ENCODE results near the gene CLTRN.
"Not testable (repeated sequence)": the region's sequence is repeated elsewhere in the genome, so short reads cannot be mapped to it uniquely, and the experiment has no call there.

Gene CLTRN

DNA sequence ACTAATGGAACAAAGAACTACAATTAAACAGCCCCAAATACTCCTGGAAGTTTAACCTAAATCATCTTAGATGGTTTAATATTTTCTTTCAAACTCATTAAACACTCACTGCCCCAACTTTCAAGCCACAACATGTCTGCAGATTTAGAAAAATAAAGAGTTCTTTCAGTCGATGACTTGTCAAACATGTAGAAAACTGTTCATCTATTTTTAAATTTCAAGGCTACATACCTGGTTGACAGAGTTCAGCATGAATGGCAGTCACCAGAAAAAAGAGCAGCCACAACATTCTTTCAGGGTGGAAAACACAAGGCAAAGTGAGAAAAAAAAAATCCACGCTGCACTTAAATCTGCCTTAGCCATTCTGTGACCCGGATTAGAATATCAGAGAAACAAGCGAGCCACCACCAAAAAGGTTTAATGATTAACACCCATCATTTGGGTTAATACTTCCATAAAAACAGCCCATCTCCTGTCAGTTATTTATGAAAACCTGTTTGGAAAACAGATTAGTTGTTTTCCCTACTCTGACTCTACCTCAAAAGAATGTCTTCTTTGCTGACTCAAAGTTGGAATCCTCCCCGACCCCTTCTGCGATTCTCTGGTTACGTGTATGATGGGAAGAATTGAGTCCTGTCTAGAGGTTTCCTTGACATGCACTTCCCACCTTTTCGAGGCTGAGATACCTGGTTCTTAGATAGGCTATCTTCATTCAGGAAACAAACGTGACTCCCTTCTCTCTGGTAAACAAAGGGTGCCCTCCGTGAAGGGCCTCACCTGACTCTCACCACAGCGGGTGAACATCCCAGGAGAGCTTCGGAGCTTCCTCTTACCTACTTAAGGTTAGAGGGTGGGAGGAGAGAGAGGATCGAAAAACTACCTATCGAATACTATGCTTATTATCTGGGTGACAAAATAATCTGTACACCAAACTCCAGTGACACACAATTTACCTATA, at the start of gene CLTRN:
TSS of gene CLTRN (minus strand) at position 319 of the 958 bp plus-strand sequence. CDS start at position 289, 30 bp downstream.
- DNase-seq: no peak

DNA sequence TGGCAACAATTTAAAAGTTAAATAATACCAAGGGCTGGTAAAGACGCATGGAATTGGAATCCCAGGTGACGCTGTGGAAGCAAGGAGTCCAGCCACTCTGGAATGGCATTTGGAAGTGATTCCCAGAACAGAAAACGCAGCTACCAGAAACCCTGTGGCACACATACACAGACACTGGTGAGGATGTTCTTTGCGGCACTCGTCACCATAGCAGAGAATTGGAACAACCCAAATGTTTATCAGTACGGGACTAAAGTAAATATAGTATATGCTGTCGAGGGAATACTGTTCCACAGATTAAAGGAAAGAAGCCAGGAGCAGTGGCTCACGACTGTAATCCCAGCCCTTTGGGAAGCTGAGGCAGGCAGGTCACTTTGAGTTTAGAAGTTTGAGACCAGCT, 39.7 kb upstream of the CLTRN start:
- not testable (repeated sequence) for DNase-seq

- not testable (repeated sequence) for DNase-seq
These were observed 39.2 kb upstream of the CLTRN start for GRCh38 chrX:15703809-15704208.

GRCh38 chrX:15702488-15703371, 38.1 kb upstream of the CLTRN start:
- no peak for DNase-seq

GRCh38 chrX:15696516-15696915, 31.9 kb upstream of the CLTRN start:
- no peak for DNase-seq

DNA sequence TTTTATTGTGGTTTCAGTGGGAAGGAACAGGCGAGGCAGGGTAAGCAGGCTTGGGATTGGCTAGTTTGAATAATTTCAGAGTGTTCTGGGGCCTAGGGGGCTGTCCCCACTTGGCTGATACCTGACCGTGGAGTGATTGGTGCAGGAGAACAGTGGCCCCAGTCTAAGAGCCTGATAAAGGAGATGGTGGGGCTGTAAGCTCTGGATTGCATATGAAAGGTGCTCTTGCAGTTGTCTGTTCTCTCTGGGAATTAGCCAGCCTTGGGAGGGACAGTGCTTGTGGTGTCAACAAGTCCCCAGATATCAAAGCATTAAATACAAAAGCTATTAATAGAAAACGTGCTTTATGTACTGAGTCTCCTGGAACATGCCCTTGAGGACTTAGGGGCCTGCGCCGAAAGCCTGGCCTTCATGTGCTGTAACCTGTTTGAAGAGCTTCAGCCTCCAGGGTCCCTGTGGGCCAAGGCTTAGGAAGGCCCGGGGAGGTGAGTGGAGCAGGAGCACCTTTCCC, 30.4 kb upstream of the CLTRN start:
- no peak for DNase-seq

DNA sequence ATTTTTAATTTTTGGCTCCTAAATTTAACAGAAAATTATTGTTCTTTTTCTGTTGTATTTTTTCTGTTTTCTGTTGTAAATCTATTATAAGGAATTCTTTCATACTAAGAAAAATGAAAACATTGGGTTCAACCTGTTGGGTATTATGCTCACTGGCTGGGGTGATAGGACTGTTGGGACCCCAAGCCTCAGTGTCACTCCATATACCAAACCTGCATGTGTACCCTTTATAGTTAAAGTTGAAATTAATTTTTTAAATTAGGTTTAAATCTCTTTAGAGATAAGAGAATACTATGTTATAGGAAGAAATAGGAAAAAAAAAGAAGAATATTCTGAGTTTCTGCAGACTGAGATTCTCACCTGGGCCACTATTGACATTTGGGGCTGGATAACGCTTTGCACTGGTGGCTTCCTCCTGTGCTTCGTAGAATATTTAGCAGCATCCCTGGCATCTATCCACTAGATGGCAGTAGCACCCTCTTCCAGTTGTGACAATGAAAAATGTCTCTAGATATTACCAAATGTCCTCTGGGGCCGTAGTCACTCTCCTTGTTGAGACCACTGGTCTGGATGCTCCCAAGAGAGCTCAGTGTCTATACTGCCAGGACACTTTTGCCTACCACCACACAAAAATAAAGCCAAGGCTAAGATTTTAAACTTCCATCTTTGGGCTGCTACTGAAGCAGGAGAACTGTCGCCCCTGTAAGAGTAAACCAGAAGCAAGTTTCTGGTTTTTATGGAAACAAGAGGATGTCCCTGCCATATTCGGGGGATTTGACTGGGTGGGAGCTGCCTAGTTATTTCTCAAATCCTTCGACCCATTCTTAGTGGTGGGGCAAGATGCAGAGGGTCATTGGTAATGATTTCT, 22.4 kb upstream of the CLTRN start:
- DNase-seq: peak; percentile 46

GRCh38 chrX:15683193-15683592, 18.6 kb upstream of the CLTRN start:
- DNase-seq: no peak

DNA sequence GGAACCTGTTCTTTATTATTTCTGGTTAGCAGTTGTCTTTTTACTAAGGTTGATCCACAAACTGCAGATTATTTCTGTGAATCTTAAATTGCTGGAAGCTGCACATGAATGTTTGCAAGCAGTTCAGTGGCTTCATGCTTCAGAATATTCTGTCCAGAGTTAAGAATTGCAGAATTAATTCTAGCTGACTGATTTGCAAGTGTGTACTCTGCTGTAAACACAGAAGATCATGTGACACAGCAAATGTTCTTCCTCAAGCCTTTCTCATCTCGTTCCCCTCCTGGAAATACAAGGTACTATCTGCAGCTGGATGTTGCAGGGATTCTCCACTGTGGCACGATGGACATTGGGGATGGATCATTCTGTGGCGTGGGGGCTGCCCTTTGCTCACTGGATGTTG, 16.8 kb upstream of the CLTRN start:
- DNase-seq: no peak

DNA sequence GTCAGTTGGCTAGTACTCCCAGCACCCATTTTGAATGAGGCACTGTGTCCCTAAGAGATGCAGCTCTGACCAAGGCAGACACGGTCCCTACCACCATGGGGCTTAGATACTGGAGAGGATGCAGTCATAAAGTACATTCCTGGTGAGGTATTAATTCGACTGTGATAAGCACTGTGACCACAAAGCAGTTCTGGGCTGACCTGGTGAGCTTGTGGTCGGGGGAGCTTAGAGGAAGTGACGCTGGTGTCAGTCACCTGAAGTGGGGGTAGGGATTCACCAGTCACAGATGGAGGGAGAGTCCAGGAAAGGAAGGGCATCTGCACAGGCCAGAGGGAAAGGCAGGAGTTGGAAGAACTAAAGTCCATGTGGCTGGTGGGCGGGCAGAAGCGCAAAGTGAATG, 15.8 kb upstream of the CLTRN start:
- no peak for DNase-seq

DNA sequence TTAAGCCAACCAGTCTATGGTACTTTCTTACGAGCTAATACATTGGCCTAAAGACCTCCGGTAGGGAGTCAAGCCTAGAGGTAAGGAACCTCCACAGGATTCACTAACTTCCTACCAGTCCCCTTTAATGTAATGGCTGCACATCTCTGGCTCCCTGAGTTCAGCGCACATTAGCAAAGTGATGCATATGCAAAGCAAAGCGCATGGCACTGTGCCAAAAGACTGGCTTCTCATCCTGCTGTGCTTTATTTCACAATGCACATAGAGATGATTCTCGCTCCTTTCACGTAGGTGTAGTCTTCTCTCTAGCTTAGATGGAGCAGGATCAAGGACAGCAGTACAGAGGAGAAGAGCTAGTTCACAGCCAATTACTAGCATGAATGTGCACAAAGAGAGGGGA, 14.6 kb upstream of the CLTRN start:
- no peak for DNase-seq

DNA sequence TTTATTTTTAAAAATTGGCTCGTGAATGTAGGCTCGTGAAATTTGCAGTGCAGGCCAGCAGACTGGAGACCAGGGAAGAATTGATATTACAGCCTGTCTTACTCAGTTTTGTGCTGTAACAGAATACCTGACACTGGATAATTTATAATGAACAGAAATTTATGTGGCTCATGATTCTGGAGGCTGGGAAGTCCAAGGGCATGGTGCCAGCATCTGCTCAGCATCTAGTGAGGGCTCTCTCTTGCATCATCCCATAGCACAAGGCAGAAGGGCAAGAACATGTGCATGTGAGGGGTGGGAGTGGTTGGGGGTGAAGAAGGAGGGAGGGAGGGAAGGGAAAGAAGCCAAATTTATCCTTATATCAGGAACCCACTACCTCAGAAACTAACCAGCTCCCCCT, 13.7 kb upstream of the CLTRN start:
- no peak for DNase-seq

DNA sequence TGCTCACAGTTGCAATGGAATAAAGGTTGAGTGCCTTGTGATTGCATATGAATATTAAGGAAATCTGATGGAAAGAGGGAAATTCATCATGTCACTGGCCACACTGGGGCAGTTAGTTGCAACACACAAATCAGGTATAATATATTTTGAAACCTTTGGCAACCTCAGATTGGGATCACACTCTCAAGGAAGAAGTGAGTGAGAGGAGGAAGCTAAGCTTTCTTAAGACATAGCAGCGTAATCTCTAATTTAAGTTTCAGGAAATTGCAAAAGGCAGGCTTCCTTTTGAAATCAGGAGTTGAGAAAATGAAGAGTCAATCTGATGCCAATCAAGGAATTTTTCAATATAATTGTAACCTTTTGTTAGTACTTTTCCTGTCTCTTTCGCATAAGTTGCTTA, 12.3 kb upstream of the CLTRN start:
- DNase-seq: no peak

DNA sequence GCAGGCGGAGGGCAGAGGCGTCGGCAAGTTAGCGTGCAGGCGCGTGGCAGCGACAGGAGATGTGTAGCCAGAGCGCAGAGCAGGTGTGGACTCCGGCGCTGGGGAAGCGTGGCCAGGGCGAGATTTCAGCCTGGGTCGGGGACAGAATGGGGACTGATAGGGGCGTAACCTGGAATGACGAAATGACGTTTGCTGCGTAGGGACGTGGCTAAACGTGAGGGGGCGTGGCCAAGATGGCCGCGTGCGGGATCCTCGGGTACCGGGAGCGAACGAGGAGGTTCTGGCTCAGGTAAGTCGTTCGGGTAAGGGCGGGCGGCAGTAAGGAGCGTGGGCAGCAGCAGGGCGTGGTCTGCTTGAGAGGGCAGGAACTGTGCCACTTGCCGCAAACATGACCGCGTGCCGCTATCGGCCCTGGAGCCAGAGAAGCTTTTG, 10.9 kb upstream of the CLTRN start:
- peak; percentile 71 for DNase-seq

DNA sequence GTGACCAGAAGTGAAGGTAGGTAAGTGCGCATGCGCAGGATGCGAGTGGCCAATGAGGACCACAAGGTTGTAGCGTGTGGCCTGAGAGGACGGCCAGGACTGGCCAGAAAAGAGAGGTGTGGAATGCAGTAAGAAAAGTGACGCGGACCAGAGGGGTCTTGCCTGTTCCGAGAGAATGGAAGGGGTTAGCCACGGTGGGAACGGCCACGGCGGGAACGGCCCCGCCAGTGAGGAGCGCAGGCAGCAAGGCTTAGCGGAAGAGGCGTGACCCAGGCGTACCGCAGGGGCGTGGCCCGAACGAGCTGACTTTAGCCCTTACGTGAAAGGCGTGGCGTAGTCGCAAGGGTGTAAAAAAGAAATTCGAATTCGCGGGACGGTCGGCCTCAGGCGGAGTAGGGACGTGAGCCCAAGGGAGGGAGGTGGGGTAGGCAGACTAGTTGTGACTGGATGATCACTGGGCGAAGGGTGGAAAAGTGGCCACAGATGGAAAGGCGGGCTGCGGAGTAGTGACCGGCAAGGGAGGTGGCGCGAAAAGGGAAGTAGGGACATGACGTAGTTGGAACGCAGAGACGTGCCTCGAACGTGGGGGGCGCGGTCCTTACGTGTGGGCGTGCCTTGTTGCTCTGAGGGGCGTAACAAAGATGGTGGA, 10.4 kb upstream of the CLTRN start:
- peak; percentile 84 for DNase-seq

DNA sequence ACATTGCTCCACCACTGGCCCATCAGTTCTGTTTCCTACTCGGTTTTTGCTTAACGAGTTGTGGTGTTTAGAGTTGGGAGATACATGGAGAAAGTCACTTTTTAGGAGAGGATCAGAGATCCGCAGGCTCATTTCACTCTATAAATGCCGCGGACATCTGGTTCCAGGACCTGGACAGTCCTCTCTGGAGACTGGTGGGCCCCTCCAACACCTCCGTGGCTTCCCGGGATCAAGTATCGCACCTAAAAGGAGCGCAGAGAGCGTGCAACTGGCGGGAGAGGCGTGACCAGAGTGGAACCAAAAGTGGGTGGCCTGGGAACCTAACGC, 9.9 kb upstream of the CLTRN start:
- no peak for DNase-seq

DNA sequence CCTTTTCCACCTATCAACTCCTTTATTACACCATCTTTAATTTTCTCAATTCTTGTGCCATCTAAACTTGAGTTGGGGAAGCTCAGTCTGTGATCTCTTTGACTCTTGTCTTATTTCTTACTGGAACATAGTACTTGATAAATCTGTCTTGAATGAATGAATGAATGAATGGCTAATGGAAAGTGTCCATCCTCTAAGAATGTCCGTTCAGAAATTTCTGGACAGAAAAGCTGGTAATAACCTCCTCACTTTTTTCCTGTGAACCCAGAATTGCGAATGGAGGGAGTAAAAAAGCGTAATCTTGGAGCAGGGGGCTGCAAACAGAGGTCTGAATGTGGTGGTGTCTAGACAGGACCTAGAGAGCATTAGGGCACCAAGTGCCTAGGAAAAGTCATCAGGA, 9.4 kb upstream of the CLTRN start:
- DNase-seq: no peak

- DNase-seq: no peak
These were observed 8.3 kb upstream of the CLTRN start for GRCh38 chrX:15672881-15673280.

DNA sequence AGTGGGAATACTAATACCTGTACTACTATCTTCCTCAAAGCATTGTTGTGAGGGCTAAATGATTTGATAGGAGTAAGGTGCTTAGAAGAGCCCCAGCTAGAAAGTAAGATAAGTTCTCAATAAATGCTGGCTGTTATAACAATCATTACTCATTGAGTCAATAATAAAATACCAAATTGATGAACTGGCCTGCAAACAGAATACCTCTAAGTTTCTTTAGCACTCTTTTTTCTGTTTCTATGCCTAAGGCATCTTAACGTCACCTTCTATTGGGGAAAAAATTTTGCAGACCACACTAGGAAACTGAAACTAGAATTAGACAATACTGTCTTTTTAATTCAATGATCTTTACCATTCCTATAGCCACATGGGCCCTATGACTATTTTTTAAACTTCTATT, 1.2 kb downstream of the CLTRN start:
- DNase-seq: no peak

GRCh38 chrX:15654804-15655203, 9.8 kb downstream of the CLTRN start:
- not testable (repeated sequence) for DNase-seq

GRCh38 chrX:15653961-15654360, 10.6 kb downstream of the CLTRN start:
- no peak for DNase-seq

DNA sequence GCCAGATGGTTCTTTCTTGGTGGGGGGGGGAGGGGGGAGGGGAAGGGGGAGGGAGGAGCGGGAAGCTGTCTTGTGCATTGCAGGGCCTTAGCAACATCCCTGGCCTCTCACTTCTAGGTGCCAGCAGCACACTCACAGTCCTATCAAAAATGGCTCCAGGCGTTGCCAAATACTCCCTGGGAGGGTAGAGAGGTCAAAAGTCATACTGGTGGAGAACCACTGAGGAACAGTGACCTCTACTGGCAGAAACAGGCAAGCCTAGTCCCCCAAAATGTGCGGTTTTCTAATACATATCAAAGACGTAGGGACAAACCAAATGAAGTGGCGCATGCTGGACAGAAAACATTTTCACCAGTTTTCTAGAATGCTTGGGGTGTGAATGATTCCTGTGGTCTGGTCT, 17.1 kb downstream of the CLTRN start:
- not testable (repeated sequence) for DNase-seq

All from NCI-H1436 (cell line).